GM23338 (cell line): Measurements from ENCODE around the gene LEMD2. TPM values are rescaled to one million over a fixed set of nuclear protein-coding genes. Genes with fewer than 3 reads are reported as not detected.

Experiments used
- ATAC-seq: fragments of 200-7000 bp; cut with Tn5 transposase; 3 replicates; pipeline ENCODE4 v1.9.1; 2020
- DNase-seq: peaks from one replicate; pipeline ENCODE4 v3.0.0-alpha.2; 2015; ENCODE audit warnings: low spot score
- H2AFZ ChIP-seq: fragments of 200-600 bp; sonication (generic); 2 replicates; pipeline ENCODE4 v1.8.0; 2016; ENCODE audit warnings: antibody characterized with exemption, mild to moderate bottlenecking, moderate library complexity
- H3F3A ChIP-seq: fragments of 200-600 bp; sonication (generic); replicated peaks from 2 replicates; pipeline ENCODE4 v1.8.0; 2017; ENCODE audit warnings: antibody characterized with exemption, mixed run types, low read depth
- H3K27ac ChIP-seq: fragments of 200-600 bp; sonication (generic); 2 replicates; pipeline ENCODE4 v1.6.1; 2016; ENCODE audit warnings: low read depth
- H3K27me3 ChIP-seq: fragments of 200-600 bp; sonication (generic); 2 replicates; pipeline ENCODE4 v1.8.0; 2016; ENCODE audit warnings: mild to moderate bottlenecking, mixed run types, moderate library complexity; ENCODE audit not compliant: insufficient read depth
- H3K36me3 ChIP-seq: fragments of 200-600 bp; sonication (generic); 2 replicates; pipeline ENCODE4 v1.8.0; 2016; ENCODE audit warnings: mild to moderate bottlenecking; ENCODE audit not compliant: insufficient read depth
- H3K4me1 ChIP-seq: fragments of 200-600 bp; sonication (generic); 2 replicates; pipeline ENCODE4 v1.8.0; 2016; ENCODE audit warnings: mild to moderate bottlenecking, moderate library complexity; ENCODE audit not compliant: insufficient read depth
- H3K4me2 ChIP-seq: fragments of 200-600 bp; sonication (generic); 2 replicates; pipeline ENCODE4 v1.7.1; 2017; ENCODE audit warnings: mixed run types
- H3K4me3 ChIP-seq: fragments of 200-600 bp; sonication (generic); 2 replicates; pipeline ENCODE4 v1.6.1; 2016; ENCODE audit warnings: mixed run types
- H3K79me2 ChIP-seq: fragments of 200-600 bp; sonication (generic); replicated peaks from 2 replicates; pipeline ENCODE4 v1.8.0; 2017; ENCODE audit warnings: mild to moderate bottlenecking; ENCODE audit not compliant: insufficient read depth
- H3K9me2 ChIP-seq: fragments of 200-600 bp; sonication (generic); 2 replicates; pipeline ENCODE4 v1.8.0; 2017; ENCODE audit not compliant: insufficient read depth
- H4K20me1 ChIP-seq: fragments of 200-600 bp; sonication (generic); replicated peaks from 2 replicates; pipeline ENCODE4 v1.8.0; 2017; ENCODE audit warnings: mild to moderate bottlenecking; ENCODE audit not compliant: insufficient read depth
- H3K27ac Mint-ChIP-seq: 2 replicates; pipeline ENCODE4 v1.8.0; 2020; ENCODE audit warnings: inconsistent platforms, mild to moderate bottlenecking, moderate library complexity, mixed read lengths
- H3K27me3 Mint-ChIP-seq: 3 replicates; pipeline ENCODE4 v1.8.0; 2022; ENCODE audit warnings: low read depth, mild to moderate bottlenecking, moderate library complexity, mixed read lengths, inconsistent platforms; ENCODE audit not compliant: insufficient read depth, poor library complexity
- H3K36me3 Mint-ChIP-seq: 3 replicates; pipeline ENCODE4 v1.8.0; 2021; ENCODE audit warnings: low read depth, mild to moderate bottlenecking, inconsistent platforms, moderate library complexity, mixed read lengths
- H3K4me1 Mint-ChIP-seq: 3 replicates; pipeline ENCODE4 v1.8.0; 2020; ENCODE audit warnings: mild to moderate bottlenecking, inconsistent platforms, mixed read lengths
- H3K4me3 Mint-ChIP-seq: 3 replicates; pipeline ENCODE4 v1.8.0; 2021; ENCODE audit warnings: moderate library complexity, mild to moderate bottlenecking, inconsistent platforms, mixed read lengths
- H3K9me3 Mint-ChIP-seq: 3 replicates; pipeline ENCODE4 v1.8.0; 2020; ENCODE audit warnings: moderate library complexity, mild to moderate bottlenecking, inconsistent platforms, mixed read lengths
- ETS1 ChIP-seq: IDR thresholded peaks from 2 replicates; pipeline ENCODE4 v1.6.1; 2016; ENCODE audit warnings: antibody characterized with exemption
- EZH2phosphoT487 ChIP-seq: fragments of 200-600 bp; sonication (generic); IDR thresholded peaks from one replicate; pipeline ENCODE4 v1.8.1; 2018; ENCODE audit warnings: antibody characterized with exemption; ENCODE audit not compliant: unreplicated experiment
- NANOG ChIP-seq: IDR thresholded peaks from 2 replicates; pipeline ENCODE4 v1.6.1; 2016; ENCODE audit warnings: antibody characterized with exemption, borderline replicate concordance
- POLR2AphosphoS5 ChIP-seq: IDR thresholded peaks from 2 replicates; pipeline ENCODE4 v1.6.1; 2016; ENCODE audit warnings: antibody characterized with exemption, low read depth
- REST ChIP-seq: IDR thresholded peaks from one replicate; pipeline ENCODE4 v1.6.1; 2018; ENCODE audit warnings: antibody characterized with exemption; ENCODE audit not compliant: unreplicated experiment
- STAT1 ChIP-seq: IDR thresholded peaks from one replicate; pipeline ENCODE4 v1.6.1; 2016; ENCODE audit warnings: antibody characterized with exemption; ENCODE audit not compliant: unreplicated experiment
- ZNF114 ChIP-seq: fragments of 250-450 bp; sonication (Bioruptor Pico); IDR thresholded peaks from 2 replicates; pipeline ENCODE4 v1.5.0; 2020; ENCODE audit warnings: mild to moderate bottlenecking, moderate library complexity
- ZNF331 ChIP-seq: fragments of 250-450 bp; sonication (Bioruptor Pico); IDR thresholded peaks from 2 replicates; pipeline ENCODE4 v1.5.0; 2020; ENCODE audit warnings: low read depth, mild to moderate bottlenecking, moderate library complexity
- polyA plus RNA-seq: library from polyadenylated mRNA; unstranded; fragments of >200 nt; fragmentation: Nextera tagmentation; extraction: Ambion mirVana; gene quantifications from 2 replicates; pipeline ENCODE4 v1.2.1, GENCODE V29; 2016
- total RNA-seq: library from RNA; depleted of rRNA; stranded (reverse); fragments of >200 nt; shearing (Covaris generic); gene quantifications from 2 replicates; pipeline ENCODE4 v1.2.3, GENCODE V29; 2014
- TF ChIP-seq, protein P1 (sequence below), 2 experiments: fragments of 200-600 bp in 1 of 2; sonication (generic) in 1 of 2; conservative IDR thresholded peaks; 2 replicates each; pipeline versions ENCODE4 v1.5.1 to v1.6.1; 2016 to 2017; ENCODE audit warnings: antibody characterized with exemption in 2 of 2, low read depth in 2 of 2, mild to moderate bottlenecking in 2 of 2, moderate library complexity in 1 of 2

The LEMD2 gene
- total and polyA plus RNA-seq, 2 experiments from 2014 or later = 28.6 to 64.7 TPM

DNA sequence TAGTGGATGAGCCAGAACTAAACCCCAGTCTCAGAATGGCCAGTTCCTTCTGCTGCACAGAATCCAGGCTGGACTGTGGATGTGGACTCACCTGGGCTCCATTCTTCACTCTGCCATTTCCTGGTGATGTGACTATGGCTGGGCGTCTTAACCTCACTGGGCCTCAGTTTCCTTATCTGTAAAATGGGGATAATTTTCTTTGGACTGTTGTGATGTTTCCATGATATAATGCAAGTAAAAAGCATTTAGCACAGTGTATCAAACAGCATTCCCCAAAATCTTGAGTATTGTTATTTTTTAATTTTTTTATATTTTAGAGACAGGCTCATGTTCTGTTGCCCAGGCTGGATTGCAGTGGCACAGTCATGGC, 36.3 kb downstream of the LEMD2 start:
- no peaks in the 10 kb centered on the region for H3K79me2 ChIP-seq
- H3F3A ChIP-seq = 0 out of 2 replicates have a peak, but pooled peaks cover 3% of the 10 kb centered on the region
- TF ChIP-seq, protein P1, sequence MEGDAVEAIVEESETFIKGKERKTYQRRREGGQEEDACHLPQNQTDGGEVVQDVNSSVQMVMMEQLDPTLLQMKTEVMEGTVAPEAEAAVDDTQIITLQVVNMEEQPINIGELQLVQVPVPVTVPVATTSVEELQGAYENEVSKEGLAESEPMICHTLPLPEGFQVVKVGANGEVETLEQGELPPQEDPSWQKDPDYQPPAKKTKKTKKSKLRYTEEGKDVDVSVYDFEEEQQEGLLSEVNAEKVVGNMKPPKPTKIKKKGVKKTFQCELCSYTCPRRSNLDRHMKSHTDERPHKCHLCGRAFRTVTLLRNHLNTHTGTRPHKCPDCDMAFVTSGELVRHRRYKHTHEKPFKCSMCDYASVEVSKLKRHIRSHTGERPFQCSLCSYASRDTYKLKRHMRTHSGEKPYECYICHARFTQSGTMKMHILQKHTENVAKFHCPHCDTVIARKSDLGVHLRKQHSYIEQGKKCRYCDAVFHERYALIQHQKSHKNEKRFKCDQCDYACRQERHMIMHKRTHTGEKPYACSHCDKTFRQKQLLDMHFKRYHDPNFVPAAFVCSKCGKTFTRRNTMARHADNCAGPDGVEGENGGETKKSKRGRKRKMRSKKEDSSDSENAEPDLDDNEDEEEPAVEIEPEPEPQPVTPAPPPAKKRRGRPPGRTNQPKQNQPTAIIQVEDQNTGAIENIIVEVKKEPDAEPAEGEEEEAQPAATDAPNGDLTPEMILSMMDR (conservative IDR thresholded peaks at IDR 0.05; ENCODE audit: low read depth in 2 of 2) = no peak
- TF ChIP-seq NANOG (no peak), EZH2phosphoT487 (no peak), POLR2AphosphoS5 (no peak), ZNF114 (CRISPR knock-in tag) (no peak), ZNF331 (CRISPR knock-in tag) (no peak), STAT1 (no peak)
- no peak overlapping the region for H3K4me3 ChIP-seq
- no peak overlapping the region for H3K27ac ChIP-seq
- H3K9me2 ChIP-seq = no peaks in the 10 kb centered on the region
- ATAC-seq (no peak), DNase-seq (no peak)
- H3K27me3 Mint-ChIP-seq = peaks cover 15% of the 10 kb centered on the region
- no peaks in the 10 kb centered on the region for H4K20me1 ChIP-seq
- peaks cover 10% of the 10 kb centered on the region for H3K4me1 Mint-ChIP-seq
- H3K4me3 Mint-ChIP-seq = no peak overlapping the region
- H3K36me3 Mint-ChIP-seq = no peaks in the 10 kb centered on the region
- H3K27ac Mint-ChIP-seq = no peak overlapping the region
- H3K36me3 ChIP-seq = no peaks in the 10 kb centered on the region
- H3K4me1 ChIP-seq = no peaks in the 10 kb centered on the region
- no peaks in the 10 kb centered on the region; the same call in 2 of the 3 replicates for H3K9me3 Mint-ChIP-seq
- no peak overlapping the region for H3K4me2 ChIP-seq
- H2AFZ ChIP-seq = no peak overlapping the region
- H3K27me3 ChIP-seq = no peaks in the 10 kb centered on the region

GRCh38 chr6:33751771-33752645, 36.9 kb downstream of the LEMD2 start:
- no peak for DNase-seq
- H3K4me3 Mint-ChIP-seq = no peak overlapping the region
- TF ChIP-seq POLR2AphosphoS5 = no peak
- no peak for TF ChIP-seq ZNF114 (CRISPR knock-in tag)
- TF ChIP-seq ETS1 = no peak
- TF ChIP-seq REST = no peak
- Histone ChIP-seq H3F3A (no peaks in the 10 kb centered on the region), H3K4me2 (no peak overlapping the region), H2AFZ (no peak overlapping the region), H4K20me1 (no peaks in the 10 kb centered on the region), H3K27ac (no peak overlapping the region), H3K4me1 (no peaks in the 10 kb centered on the region), H3K27me3 (no peaks in the 10 kb centered on the region), H3K4me3 (no peak overlapping the region), H3K36me3 (no peaks in the 10 kb centered on the region), H3K9me2 (no peaks in the 10 kb centered on the region), H3K79me2 (no peaks in the 10 kb centered on the region)
- no peaks in the 10 kb centered on the region; the same call in 2 of the 3 replicates for H3K9me3 Mint-ChIP-seq
- H3K4me1 Mint-ChIP-seq = peaks cover 12% of the 10 kb centered on the region
- H3K27ac Mint-ChIP-seq = no peak overlapping the region
- no peaks in the 10 kb centered on the region for H3K36me3 Mint-ChIP-seq
- ATAC-seq = peak; percentile 15; the same call in 2 of the 3 replicates
- peaks cover 15% of the 10 kb centered on the region for H3K27me3 Mint-ChIP-seq
